ENCODE data around the gene TNFSF10. TPM values are rescaled to one million over a fixed set of nuclear protein-coding genes. Genes with fewer than 3 reads are reported as not detected.

TNFSF10 gene
- total RNA-seq, 1 experiment from 2014 or later = 0.22 TPM

- TF ChIP-seq PREB (CRISPR knock-in tag; IDR thresholded peaks at IDR 0.05; ENCODE audit: borderline replicate concordance) = no peak
- no peak for TF ChIP-seq ZNF416 (CRISPR knock-in tag; IDR thresholded peaks at IDR 0.05)
- no peak for TF ChIP-seq E2F5 (CRISPR knock-in tag; IDR thresholded peaks at IDR 0.05)
Observed at GRCh38 chr3:172471903-172472302, 51.3 kb downstream of the TNFSF10 start (continued).

- no peaks in the 10 kb centered on the region for H3K4me1 Mint-ChIP-seq
- peaks cover 21% of the 10 kb centered on the region for H3K9me3 Mint-ChIP-seq
- H3K27ac Mint-ChIP-seq = no peak overlapping the region
- TF ChIP-seq CDX4 (CRISPR knock-in tag; IDR thresholded peaks at IDR 0.05; ENCODE audit: borderline replicate concordance) = no peak
- TF ChIP-seq SOX15 (CRISPR knock-in tag; IDR thresholded peaks at IDR 0.05) = no peak
- H3K4me3 Mint-ChIP-seq = no peak overlapping the region
- no peak for ATAC-seq
- H3K36me3 Mint-ChIP-seq = peaks cover 6% of the 10 kb centered on the region; the same call in 1 of the 2 replicates
- DNase-seq (ENCODE audit: low spot score) = no peak
- ChIA-PET POLR2A (no interaction called here), CTCF (interaction anchor here (1.6 kb wide), 1 partner anchor 9 kb away, joined by 5 read pairs; no protein-coding TSS in a partner anchor)
- H3K27me3 Mint-ChIP-seq (ENCODE audit: low read depth) = no peaks in the 10 kb centered on the region; the same call in 1 of the 2 replicates
Observed at GRCh38 chr3:172470588-172470987, 52.6 kb downstream of the TNFSF10 start.

GRCh38 chr3:172467170-172467824 lies 55.9 kb downstream of the TNFSF10 start:
- Mint-ChIP-seq H3K27ac (no peak overlapping the region), H3K36me3 (peaks cover 6% of the 10 kb centered on the region; the same call in 1 of the 2 replicates), H3K27me3 (ENCODE audit: low read depth) (no peaks in the 10 kb centered on the region; the same call in 1 of the 2 replicates), H3K9me3 (peaks cover 20% of the 10 kb centered on the region), H3K4me1 (no peaks in the 10 kb centered on the region), H3K4me3 (no peak overlapping the region)
- CTCF ChIA-PET = interaction anchor here (1.7 kb wide), 1 partner anchor 10 kb away, joined by 11 read pairs; no protein-coding TSS in a partner anchor
- ATAC-seq (no peak), DNase-seq (ENCODE audit: low spot score) (no peak)
- POLR2A ChIA-PET = no interaction called here
- no peak for TF ChIP-seq CBFB (CRISPR knock-in tag; IDR thresholded peaks at IDR 0.05; ENCODE audit: low read depth)
- TF ChIP-seq CDX4 (CRISPR knock-in tag; IDR thresholded peaks at IDR 0.05; ENCODE audit: borderline replicate concordance) = no peak
- no peak for TF ChIP-seq ZNF232 (CRISPR knock-in tag; IDR thresholded peaks at IDR 0.05)
- no peak for TF ChIP-seq AR (CRISPR knock-in tag; IDR thresholded peaks at IDR 0.05)
- TF ChIP-seq ATF1 (CRISPR knock-in tag; IDR thresholded peaks at IDR 0.05) = no peak
- TF ChIP-seq E2F4 (CRISPR knock-in tag; IDR thresholded peaks at IDR 0.05; ENCODE audit: borderline replicate concordance, low read depth) = no peak
- TF ChIP-seq ATF3 (CRISPR knock-in tag; conservative IDR thresholded peaks at IDR 0.05) = no peak
- no peak for TF ChIP-seq OVOL2 (CRISPR knock-in tag; IDR thresholded peaks at IDR 0.05; ENCODE audit: borderline replicate concordance)
- no peak for TF ChIP-seq TP53 (CRISPR knock-in tag; IDR thresholded peaks at IDR 0.05)
- no peak for TF ChIP-seq ZNF532 (CRISPR knock-in tag; IDR thresholded peaks at IDR 0.05; ENCODE audit: borderline replicate concordance)
- TF ChIP-seq SMAD4 (CRISPR knock-in tag; IDR thresholded peaks at IDR 0.05) = no peak
- no peak for TF ChIP-seq PRRX2 (CRISPR knock-in tag; IDR thresholded peaks at IDR 0.05)
- no peak for TF ChIP-seq USF2 (CRISPR knock-in tag; IDR thresholded peaks at IDR 0.05)

Measured in WTC11 (cell line).